ENCODE measurements around the gene ZNF618.

ZNF618 gene

GRCh38 chr9:114058688-114059046, 182.6 kb downstream of the ZNF618 start:
- no peaks in the 10 kb centered on the region for H3K4me1 ChIP-seq (ENCODE audit: control insufficient read depth, insufficient read depth, low read length, poor library complexity, severe bottlenecking)

GRCh38 chr9:114059047-114059803, 183.1 kb downstream of the ZNF618 start:
- Histone ChIP-seq H3K4me3 (ENCODE audit: insufficient read depth, low read depth, low read length, poor library complexity, severe bottlenecking) (no peak overlapping the region), H3K36me3 (ENCODE audit: control insufficient read depth, insufficient read depth, low read length) (no peaks in the 10 kb centered on the region), H3K27ac (ENCODE audit: insufficient read depth, low read length, poor library complexity, severe bottlenecking) (no peak overlapping the region), H3K27me3 (replicated peaks; ENCODE audit: control insufficient read depth, insufficient read depth, low read length, poor library complexity, severe bottlenecking) (no peaks in the 10 kb centered on the region), H3K4me1 (ENCODE audit: control insufficient read depth, insufficient read depth, low read length, poor library complexity, severe bottlenecking) (no peaks in the 10 kb centered on the region), H3K9me3 (ENCODE audit: control insufficient read depth, low read length) (no peaks in the 10 kb centered on the region)
- no peak for DNase-seq

More at GRCh38 chr9:114058688-114059046, 182.6 kb downstream of the ZNF618 start:
- Histone ChIP-seq H3K4me3 (ENCODE audit: insufficient read depth, low read depth, low read length, poor library complexity, severe bottlenecking) (no peak overlapping the region), H3K27ac (ENCODE audit: insufficient read depth, low read length, poor library complexity, severe bottlenecking) (no peak overlapping the region), H3K36me3 (ENCODE audit: control insufficient read depth, insufficient read depth, low read length) (no peaks in the 10 kb centered on the region), H3K9me3 (ENCODE audit: control insufficient read depth, low read length) (no peaks in the 10 kb centered on the region), H3K27me3 (replicated peaks; ENCODE audit: control insufficient read depth, insufficient read depth, low read length, poor library complexity, severe bottlenecking) (no peaks in the 10 kb centered on the region)
- DNase-seq: no peak

- no peaks in the 10 kb centered on the region for H3K27me3 ChIP-seq (replicated peaks; ENCODE audit: control insufficient read depth, insufficient read depth, low read length, poor library complexity, severe bottlenecking)
- no peak overlapping the region for H3K27ac ChIP-seq (ENCODE audit: insufficient read depth, low read length, poor library complexity, severe bottlenecking)
- H3K36me3 ChIP-seq (ENCODE audit: control insufficient read depth, insufficient read depth, low read length): no peaks in the 10 kb centered on the region
- H3K9me3 ChIP-seq (ENCODE audit: control insufficient read depth, low read length): no peaks in the 10 kb centered on the region
- no peaks in the 10 kb centered on the region for H3K4me1 ChIP-seq (ENCODE audit: control insufficient read depth, insufficient read depth, low read length, poor library complexity, severe bottlenecking)
- H3K4me3 ChIP-seq (ENCODE audit: insufficient read depth, low read depth, low read length, poor library complexity, severe bottlenecking): no peak overlapping the region
- no peak for DNase-seq
Observed at GRCh38 chr9:114060070-114060469, 184.0 kb downstream of the ZNF618 start.

GRCh38 chr9:114060711-114061110, 184.6 kb downstream of the ZNF618 start:
- Histone ChIP-seq H3K4me1 (ENCODE audit: control insufficient read depth, insufficient read depth, low read length, poor library complexity, severe bottlenecking) (no peaks in the 10 kb centered on the region), H3K4me3 (ENCODE audit: insufficient read depth, low read depth, low read length, poor library complexity, severe bottlenecking) (no peak overlapping the region), H3K27ac (ENCODE audit: insufficient read depth, low read length, poor library complexity, severe bottlenecking) (no peak overlapping the region), H3K36me3 (ENCODE audit: control insufficient read depth, insufficient read depth, low read length) (no peaks in the 10 kb centered on the region), H3K27me3 (replicated peaks; ENCODE audit: control insufficient read depth, insufficient read depth, low read length, poor library complexity, severe bottlenecking) (no peaks in the 10 kb centered on the region), H3K9me3 (ENCODE audit: control insufficient read depth, low read length) (no peaks in the 10 kb centered on the region)
- DNase-seq: no peak

- Histone ChIP-seq H3K27me3 (replicated peaks; ENCODE audit: control insufficient read depth, insufficient read depth, low read length, poor library complexity, severe bottlenecking) (no peaks in the 10 kb centered on the region), H3K36me3 (ENCODE audit: control insufficient read depth, insufficient read depth, low read length) (no peaks in the 10 kb centered on the region), H3K27ac (ENCODE audit: insufficient read depth, low read length, poor library complexity, severe bottlenecking) (no peak overlapping the region), H3K4me3 (ENCODE audit: insufficient read depth, low read depth, low read length, poor library complexity, severe bottlenecking) (no peak overlapping the region), H3K4me1 (ENCODE audit: control insufficient read depth, insufficient read depth, low read length, poor library complexity, severe bottlenecking) (no peaks in the 10 kb centered on the region), H3K9me3 (ENCODE audit: control insufficient read depth, low read length) (no peaks in the 10 kb centered on the region)
- no peak for DNase-seq
Observed at GRCh38 chr9:114061292-114061691, 185.2 kb downstream of the ZNF618 start.

- no peak for DNase-seq
- Histone ChIP-seq H3K4me3 (ENCODE audit: insufficient read depth, low read depth, low read length, poor library complexity, severe bottlenecking) (no peak overlapping the region), H3K36me3 (ENCODE audit: control insufficient read depth, insufficient read depth, low read length) (no peaks in the 10 kb centered on the region), H3K27me3 (replicated peaks; ENCODE audit: control insufficient read depth, insufficient read depth, low read length, poor library complexity, severe bottlenecking) (no peaks in the 10 kb centered on the region), H3K4me1 (ENCODE audit: control insufficient read depth, insufficient read depth, low read length, poor library complexity, severe bottlenecking) (no peaks in the 10 kb centered on the region), H3K9me3 (ENCODE audit: control insufficient read depth, low read length) (no peaks in the 10 kb centered on the region), H3K27ac (ENCODE audit: insufficient read depth, low read length, poor library complexity, severe bottlenecking) (no peak overlapping the region)
Observed at GRCh38 chr9:114061830-114062474, 185.8 kb downstream of the ZNF618 start.

- H3K4me1 ChIP-seq (ENCODE audit: control insufficient read depth, insufficient read depth, low read length, poor library complexity, severe bottlenecking): no peaks in the 10 kb centered on the region
- no peak for DNase-seq
- no peak overlapping the region for H3K4me3 ChIP-seq (ENCODE audit: insufficient read depth, low read depth, low read length, poor library complexity, severe bottlenecking)
- H3K9me3 ChIP-seq (ENCODE audit: control insufficient read depth, low read length): no peaks in the 10 kb centered on the region
- no peak overlapping the region for H3K27ac ChIP-seq (ENCODE audit: insufficient read depth, low read length, poor library complexity, severe bottlenecking)
- H3K36me3 ChIP-seq (ENCODE audit: control insufficient read depth, insufficient read depth, low read length): no peaks in the 10 kb centered on the region
- no peaks in the 10 kb centered on the region for H3K27me3 ChIP-seq (replicated peaks; ENCODE audit: control insufficient read depth, insufficient read depth, low read length, poor library complexity, severe bottlenecking)
Observed at GRCh38 chr9:114065304-114065703, 189.2 kb downstream of the ZNF618 start.

- H3K4me3 ChIP-seq (ENCODE audit: insufficient read depth, low read depth, low read length, poor library complexity, severe bottlenecking): no peak overlapping the region
- DNase-seq: no peak
Observed at GRCh38 chr9:114069476-114070187, 193.5 kb downstream of the ZNF618 start.

GRCh38 chr9:114070188-114071103, 194.3 kb downstream of the ZNF618 start:
- no peak overlapping the region for H3K4me3 ChIP-seq (ENCODE audit: insufficient read depth, low read depth, low read length, poor library complexity, severe bottlenecking)
- no peaks in the 10 kb centered on the region for H3K36me3 ChIP-seq (ENCODE audit: control insufficient read depth, insufficient read depth, low read length)
- H3K27me3 ChIP-seq (replicated peaks; ENCODE audit: control insufficient read depth, insufficient read depth, low read length, poor library complexity, severe bottlenecking): no peaks in the 10 kb centered on the region
- H3K27ac ChIP-seq (ENCODE audit: insufficient read depth, low read length, poor library complexity, severe bottlenecking): no peak overlapping the region
- no peaks in the 10 kb centered on the region for H3K4me1 ChIP-seq (ENCODE audit: control insufficient read depth, insufficient read depth, low read length, poor library complexity, severe bottlenecking)
- H3K9me3 ChIP-seq (ENCODE audit: control insufficient read depth, low read length): no peaks in the 10 kb centered on the region
- no peak for DNase-seq

More at GRCh38 chr9:114069476-114070187, 193.5 kb downstream of the ZNF618 start:
- Histone ChIP-seq H3K27me3 (replicated peaks; ENCODE audit: control insufficient read depth, insufficient read depth, low read length, poor library complexity, severe bottlenecking) (no peaks in the 10 kb centered on the region), H3K27ac (ENCODE audit: insufficient read depth, low read length, poor library complexity, severe bottlenecking) (no peak overlapping the region), H3K9me3 (ENCODE audit: control insufficient read depth, low read length) (no peaks in the 10 kb centered on the region), H3K36me3 (ENCODE audit: control insufficient read depth, insufficient read depth, low read length) (no peaks in the 10 kb centered on the region), H3K4me1 (ENCODE audit: control insufficient read depth, insufficient read depth, low read length, poor library complexity, severe bottlenecking) (no peaks in the 10 kb centered on the region)

Data from effector memory CD4-positive, alpha-beta T cell (primary cell).